Activated CD8-positive, alpha-beta memory T cell treated with anti-CD3 and anti-CD28 coated beads for 36 hours (primary cell): Measurements from ENCODE around the gene OR9Q1. TPM values are rescaled to one million over a fixed set of nuclear protein-coding genes. Genes with fewer than 3 reads are reported as not detected.
"Not testable (repeated sequence)": the region's sequence is repeated elsewhere in the genome, so short reads cannot be mapped to it uniquely, and the experiment has no call there.

Source experiments
- CTCF ChIA-PET: fragments of 350-600 bp; sonication (Branson Sonifier 250); formaldehyde crosslinking; loops from one replicate; lab custom pipeline; 2021; ENCODE audit warnings: antibody characterized with exemption; lab: Charles Lee
- POLR2A ChIA-PET: fragments of 350-600 bp; sonication (Branson Sonifier 250); formaldehyde crosslinking; loops from one replicate; lab custom pipeline; 2021; ENCODE audit warnings: antibody characterized with exemption; lab: Charles Lee
- total RNA-seq, 2 experiments: library from RNA; stranded (reverse); gene quantifications; one replicate each; pipeline ENCODE4 v1.2.3, GENCODE V29; 2021

OR9Q1 gene
- total RNA-seq, 2 experiments from 2014 or later: not detected

DNA sequence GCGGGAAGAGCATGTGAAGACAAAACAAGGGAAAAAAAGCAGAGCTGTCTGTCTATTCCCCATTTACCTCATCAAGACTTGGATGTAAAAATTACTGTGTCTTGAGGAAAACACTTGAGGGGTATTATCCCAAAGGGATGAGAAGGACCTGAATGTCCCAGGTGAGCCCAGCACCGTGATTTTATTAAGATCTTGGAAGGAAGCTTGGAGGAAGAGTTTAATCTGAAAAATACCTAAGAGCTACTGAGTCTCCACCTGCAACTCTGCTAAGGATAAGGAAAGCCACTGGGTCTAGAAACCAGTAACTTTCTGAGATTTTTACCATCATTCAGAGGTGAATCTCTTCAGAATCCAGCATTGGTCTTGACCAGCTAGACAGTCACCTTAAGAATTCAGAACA is 188.7 kb downstream of the OR9Q1 start, which contains the start of gene OR1S1:
TSS of gene OR1S1 (plus strand) at position 301 of the 400 bp plus-strand sequence.
- POLR2A ChIA-PET, CTCF ChIA-PET: not testable (repeated sequence)

GRCh38 chr11:58216476-58216875 is 192.8 kb downstream of the OR9Q1 start:
- ChIA-PET POLR2A (no interaction called here), CTCF (no interaction called here)

- CTCF ChIA-PET: no interaction called here
- POLR2A ChIA-PET: no interaction called here
Measured at GRCh38 chr11:58222721-58223120, 199.0 kb downstream of the OR9Q1 start.

DNA sequence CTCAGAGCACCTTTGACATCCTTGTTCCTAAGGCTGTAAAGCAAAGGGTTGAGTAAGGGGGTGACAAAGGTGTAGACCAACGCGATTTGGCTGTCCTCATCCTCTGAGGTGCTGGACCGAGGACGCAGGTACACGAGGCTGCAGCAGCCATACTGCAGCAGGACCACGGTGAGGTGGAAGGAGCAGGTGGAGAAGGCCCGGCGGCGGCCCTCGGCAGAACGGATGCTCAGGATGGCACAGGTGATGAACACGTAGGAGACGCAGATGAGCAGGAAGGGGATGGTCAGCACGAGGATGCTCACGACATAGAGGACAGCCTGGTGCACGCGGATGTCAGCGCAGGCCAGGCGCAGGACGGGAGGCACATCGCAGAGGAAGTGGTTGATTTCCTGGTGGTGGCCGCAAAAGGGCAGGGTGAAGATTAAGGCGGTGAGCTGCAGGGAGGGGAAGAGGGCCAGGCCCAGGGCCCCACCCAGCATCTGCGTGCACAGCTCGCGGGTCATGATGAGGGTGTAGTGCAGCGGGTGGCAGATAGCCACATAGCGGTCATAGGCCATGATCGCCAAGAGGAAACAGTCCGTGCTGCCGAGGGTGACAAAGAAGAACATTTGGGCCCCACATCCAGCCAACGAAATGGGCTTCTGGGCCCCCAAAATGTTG is 204.4 kb downstream of the OR9Q1 start:
- CTCF ChIA-PET: no interaction called here
- POLR2A ChIA-PET: no interaction called here

Other genes with a start within 250 kb of the OR9Q1 start
- gene OR6Q1, start 7.1 kb downstream of the OR9Q1 start, total RNA-seq: not detected
- gene OR9I1, start 101.6 kb downstream of the OR9Q1 start, total RNA-seq: not detected
- not detected for gene OR9Q2, start 165.2 kb downstream of the OR9Q1 start, total RNA-seq
- gene OR1S2, start 180.3 kb downstream of the OR9Q1 start, total RNA-seq: not detected
- not detected for gene OR1S1, start 188.8 kb downstream of the OR9Q1 start, total RNA-seq
- gene OR10Q1, start 205.0 kb downstream of the OR9Q1 start, total RNA-seq: not detected
- not detected for gene OR10W1, start 244.4 kb downstream of the OR9Q1 start, total RNA-seq